IMR-90 (cell line): ENCODE measurements around the gene RCAN2.
A peak's percentile ranks its signal among the peaks of the same experiment; 100 is the strongest.

ENCODE experiments used
- CHD1 ChIP-seq: IDR thresholded peaks from 2 replicates; pipeline ENCODE4 v1.6.1; 2012; ENCODE audit warnings: low read depth, low read length, improper control_type of control experiment
- CTCF ChIP-seq: conservative IDR thresholded peaks from 2 replicates; pipeline ENCODE4 v1.5.1; 2012; ENCODE audit warnings: mild to moderate bottlenecking, low read depth, low read length, improper control_type of control experiment
- ELK1 ChIP-seq: fragments of 150-350 bp; IDR thresholded peaks from 2 replicates; pipeline ENCODE4 v1.6.1; 2016; ENCODE audit warnings: low read depth, mild to moderate bottlenecking, low read length, moderate library complexity, borderline replicate concordance
- FOS ChIP-seq: fragments of 150-350 bp; IDR thresholded peaks from 2 replicates; pipeline ENCODE4 v1.6.1; 2016; ENCODE audit warnings: low read depth, low read length
- MAFK ChIP-seq: IDR thresholded peaks from 2 replicates; pipeline ENCODE4 v1.6.1; 2012; ENCODE audit warnings: low read depth, low read length, improper control_type of control experiment
- MAZ ChIP-seq: IDR thresholded peaks from 2 replicates; pipeline ENCODE4 v1.6.1; 2012; ENCODE audit warnings: low read depth, mild to moderate bottlenecking, low read length, improper control_type of control experiment, moderate library complexity, borderline replicate concordance
- MXI1 ChIP-seq: IDR thresholded peaks from 2 replicates; pipeline ENCODE4 v1.6.1; 2012; ENCODE audit warnings: low read depth, mild to moderate bottlenecking, low read length, moderate library complexity, borderline replicate concordance
- POLR2A ChIP-seq: IDR thresholded peaks from 2 replicates; pipeline ENCODE4 v1.6.1; 2012; ENCODE audit warnings: mild to moderate bottlenecking, low read depth, low read length
- RAD21 ChIP-seq: IDR thresholded peaks from 2 replicates; pipeline ENCODE4 v1.6.1; 2012; ENCODE audit warnings: low read length, improper control_type of control experiment
- RCOR1 ChIP-seq: IDR thresholded peaks from 2 replicates; pipeline ENCODE4 v1.6.1; 2012; ENCODE audit warnings: mild to moderate bottlenecking, low read length, improper control_type of control experiment; ENCODE audit not compliant: insufficient replicate concordance
- RFX5 ChIP-seq: IDR thresholded peaks from 2 replicates; pipeline ENCODE4 v1.8.0; 2012; ENCODE audit warnings: low read depth, mild to moderate bottlenecking, low read length, moderate library complexity
- SMC3 ChIP-seq: fragments of 150-350 bp; IDR thresholded peaks from 2 replicates; pipeline ENCODE4 v1.6.1; 2016; ENCODE audit warnings: low read depth, mild to moderate bottlenecking, antibody characterized with exemption, low read length, moderate library complexity

- TF ChIP-seq RCOR1 = no peak
- TF ChIP-seq CTCF = no peak
- no peak for TF ChIP-seq MAZ
- TF ChIP-seq RAD21 = no peak
- TF ChIP-seq ELK1 = no peak
- TF ChIP-seq POLR2A = no peak
- no peak for TF ChIP-seq FOS
- no peak for TF ChIP-seq SMC3
- TF ChIP-seq RFX5 = no peak
- TF ChIP-seq CHD1 = no peak
- peak; percentile 75 for TF ChIP-seq MAFK
- TF ChIP-seq MXI1 = no peak
Measured at GRCh38 chr6:46291880-46292279, 199.4 kb downstream of the RCAN2 start.
